ENCODE data around the gene SPRYD4. TPM values are rescaled to one million over a fixed set of nuclear protein-coding genes. Genes with fewer than 3 reads are reported as not detected.

SPRYD4 gene
- total and polyA plus RNA-seq, 10 of the 15 experiments (the other 5 are each of a cell fraction or from before 2014, with no cell fraction given): 4.1 to 6.0 (median 5.1) TPM

GRCh38 chr12:56448860-56449621 lies 19.3 kb upstream of the SPRYD4 start, which contains the start of gene TIMELESS (continued):
- TF ChIP-seq, protein P1, sequence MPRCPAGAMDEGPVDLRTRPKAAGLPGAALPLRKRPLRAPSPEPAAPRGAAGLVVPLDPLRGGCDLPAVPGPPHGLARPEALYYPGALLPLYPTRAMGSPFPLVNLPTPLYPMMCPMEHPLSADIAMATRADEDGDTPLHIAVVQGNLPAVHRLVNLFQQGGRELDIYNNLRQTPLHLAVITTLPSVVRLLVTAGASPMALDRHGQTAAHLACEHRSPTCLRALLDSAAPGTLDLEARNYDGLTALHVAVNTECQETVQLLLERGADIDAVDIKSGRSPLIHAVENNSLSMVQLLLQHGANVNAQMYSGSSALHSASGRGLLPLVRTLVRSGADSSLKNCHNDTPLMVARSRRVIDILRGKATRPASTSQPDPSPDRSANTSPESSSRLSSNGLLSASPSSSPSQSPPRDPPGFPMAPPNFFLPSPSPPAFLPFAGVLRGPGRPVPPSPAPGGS (IDR thresholded peaks at IDR 0.05; ENCODE audit: borderline replicate concordance, insufficient read depth, low read depth, low read length, poor library complexity, severe bottlenecking): no peak
- TF ChIP-seq GATAD2B (conservative IDR thresholded peaks at IDR 0.05; ENCODE audit: low read depth): no peak; the same call in 1 of the 2 replicates
- no peak for TF ChIP-seq ZNF274 (IDR thresholded peaks at IDR 0.05; ENCODE audit: insufficient read depth, insufficient read length)
- no peak for TF ChIP-seq MTA3 (IDR thresholded peaks at IDR 0.05; ENCODE audit: borderline replicate concordance, low read length)
- TF ChIP-seq RAD21 (IDR thresholded peaks at IDR 0.05; ENCODE audit: insufficient read depth, low read depth, low read length): no peak
- TF ChIP-seq, protein P2, sequence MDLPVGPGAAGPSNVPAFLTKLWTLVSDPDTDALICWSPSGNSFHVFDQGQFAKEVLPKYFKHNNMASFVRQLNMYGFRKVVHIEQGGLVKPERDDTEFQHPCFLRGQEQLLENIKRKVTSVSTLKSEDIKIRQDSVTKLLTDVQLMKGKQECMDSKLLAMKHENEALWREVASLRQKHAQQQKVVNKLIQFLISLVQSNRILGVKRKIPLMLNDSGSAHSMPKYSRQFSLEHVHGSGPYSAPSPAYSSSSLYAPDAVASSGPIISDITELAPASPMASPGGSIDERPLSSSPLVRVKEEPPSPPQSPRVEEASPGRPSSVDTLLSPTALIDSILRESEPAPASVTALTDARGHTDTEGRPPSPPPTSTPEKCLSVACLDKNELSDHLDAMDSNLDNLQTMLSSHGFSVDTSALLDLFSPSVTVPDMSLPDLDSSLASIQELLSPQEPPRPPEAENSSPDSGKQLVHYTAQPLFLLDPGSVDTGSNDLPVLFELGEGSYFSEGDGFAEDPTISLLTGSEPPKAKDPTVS (IDR thresholded peaks at IDR 0.05; ENCODE audit: low read depth, low read length): 0 out of 2 replicates have a peak, but pooled peaks have one; percentile 22
- TF ChIP-seq CBFB (IDR thresholded peaks at IDR 0.05; ENCODE audit: low read depth): peak; percentile 48; the same call in 1 of the 2 replicates
- TF ChIP-seq, protein P3, sequence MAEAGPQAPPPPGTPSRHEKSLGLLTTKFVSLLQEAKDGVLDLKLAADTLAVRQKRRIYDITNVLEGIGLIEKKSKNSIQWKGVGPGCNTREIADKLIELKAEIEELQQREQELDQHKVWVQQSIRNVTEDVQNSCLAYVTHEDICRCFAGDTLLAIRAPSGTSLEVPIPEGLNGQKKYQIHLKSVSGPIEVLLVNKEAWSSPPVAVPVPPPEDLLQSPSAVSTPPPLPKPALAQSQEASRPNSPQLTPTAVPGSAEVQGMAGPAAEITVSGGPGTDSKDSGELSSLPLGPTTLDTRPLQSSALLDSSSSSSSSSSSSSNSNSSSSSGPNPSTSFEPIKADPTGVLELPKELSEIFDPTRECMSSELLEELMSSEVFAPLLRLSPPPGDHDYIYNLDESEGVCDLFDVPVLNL (IDR thresholded peaks at IDR 0.05; ENCODE audit: low read depth, low read length): peak; percentile 95
- TF ChIP-seq RUNX3 (IDR thresholded peaks at IDR 0.05; ENCODE audit: low read length): 0 out of 2 replicates have a peak, but pooled peaks have one; percentile 7
- no peak for TF ChIP-seq RELA (IDR thresholded peaks at IDR 0.05; ENCODE audit: borderline replicate concordance, partially characterized antibody)
- no peak for TF ChIP-seq NR2C1 (IDR thresholded peaks at IDR 0.05)
- TF ChIP-seq FOXM1 (IDR thresholded peaks at IDR 0.05; ENCODE audit: low read depth, low read length): no peak
- TF ChIP-seq NFXL1 (IDR thresholded peaks at IDR 0.05; ENCODE audit: borderline replicate concordance): no peak
- peak; percentile 26 to 35; a peak in 3 of 4 replicates for TF ChIP-seq IKZF2 (IDR thresholded peaks at IDR 0.05)
- TF ChIP-seq BACH1 (IDR thresholded peaks at IDR 0.05; ENCODE audit: borderline replicate concordance): no peak
- 0 out of 2 replicates have a peak, but pooled peaks have one; percentile 43 for TF ChIP-seq SMAD5 (IDR thresholded peaks at IDR 0.05; ENCODE audit: low read depth)
- TF ChIP-seq CBX5 (IDR thresholded peaks at IDR 0.05; ENCODE audit: low read depth): 0 out of 2 replicates have a peak, but pooled peaks have one; percentile 69
- no peak for TF ChIP-seq SIX5 (IDR thresholded peaks at IDR 0.05; ENCODE audit: low read depth, low read length, severe bottlenecking)
- TF ChIP-seq CBX3 (IDR thresholded peaks at IDR 0.05; ENCODE audit: borderline replicate concordance, low read depth): no peak
- no peak for TF ChIP-seq FOS (IDR thresholded peaks at IDR 0.05; ENCODE audit: borderline replicate concordance, extremely low read depth, insufficient read length)
- peak; percentile 8; the same call in 1 of the 2 replicates for TF ChIP-seq CHD2 (IDR thresholded peaks at IDR 0.05; ENCODE audit: borderline replicate concordance, low read depth, low read length)
- TF ChIP-seq ZNF687 (IDR thresholded peaks at IDR 0.05): peak; percentile 47; the same call in 1 of the 2 replicates
- TF ChIP-seq POLR2AphosphoS5 (IDR thresholded peaks at IDR 0.05; ENCODE audit: low read length): peak; percentile 78
